K562 (cell line): ENCODE results near the gene LNPEP. TPM values are rescaled to one million over a fixed set of nuclear protein-coding genes. Genes with fewer than 3 reads are reported as not detected.

Source experiments
- ATAC-seq: fragments of 200-7000 bp; cut with Tn5 transposase; 3 replicates; pipeline ENCODE4 v1.9.1; 2020; ENCODE audit warnings: moderate library complexity
- BruUV-seq: library from RNA; stranded (reverse); fragments of 400-500 nt; replicated peaks from 2 replicates; lab custom pipeline; 2021; lab: Mats Ljungman, UMichigan
- CTCF ChIA-PET: fragments of 300-600 bp; formaldehyde crosslinking; extraction: SDS; loops from one replicate; lab custom pipeline; 2021; ENCODE audit warnings: low intra/inter-chr PET ratio; lab: Yijun Ruan, JAX
- POLR2A ChIA-PET: fragments of 300-600, 350-650 bp; sonication (Branson Sonifier 250); formaldehyde crosslinking; extraction: SDS; loops from one replicate; lab custom pipeline; 2021; ENCODE audit warnings: antibody characterized with exemption, inconsistent platforms; lab: Yijun Ruan, JAX
- DNase-seq, 4 experiments: peaks; one replicate each; pipeline versions ENCODE4 v3.0.0 to v3.0.0-alpha.2; 2011 to 2018; ENCODE audit warnings: low spot score in 3 of 4, mixed read lengths in 3 of 4; ENCODE audit errors: extremely low read depth in 1 of 4
- FAIRE-seq: peaks from 2 replicates; lab custom pipeline; 2011; peaks lifted over from hg19 to GRCh38; lab: Jason Lieb, UNC
- H2AFZ ChIP-seq: 2 replicates; pipeline ENCODE4 v1.6.0; 2011; ENCODE audit warnings: low read depth, low read length, control low read depth, inconsistent platforms
- H3K27ac ChIP-seq: fragments of 200-600 bp; 3 replicates; pipeline ENCODE4 v1.8.0; 2011; ENCODE audit warnings: low read depth, mild to moderate bottlenecking, control low read depth, inconsistent platforms, low read length, moderate library complexity, mixed read lengths; ENCODE audit errors: extremely low read depth
- H3K27me3 ChIP-seq, 2 experiments: fragments of 300-600 bp in 1 of 2; 2 replicates in 1 of 2; 3 replicates in 1 of 2; pipeline versions ENCODE4 v1.6.0 to v1.8.0; 2011; ENCODE audit warnings: inconsistent platforms in 2 of 2, low read length in 2 of 2, mild to moderate bottlenecking in 1 of 2, mixed read lengths in 1 of 2, moderate library complexity in 1 of 2; ENCODE audit not compliant: control insufficient read depth in 2 of 2, insufficient read depth in 2 of 2
- H3K36me3 ChIP-seq: fragments of 300-600 bp; 3 replicates; pipeline ENCODE4 v1.8.0; 2011; ENCODE audit warnings: mild to moderate bottlenecking, low read length, inconsistent platforms; ENCODE audit not compliant: control insufficient read depth, insufficient read depth
- H3K4me1 ChIP-seq, 2 experiments: fragments of 200-600 bp in 1 of 2; replicated peaks in 1 of 2; 2 replicates in 1 of 2; 3 replicates in 1 of 2; pipeline versions ENCODE4 v1.5.1 to v1.8.0; 2011; ENCODE audit warnings: inconsistent platforms in 2 of 2, low read length in 2 of 2, mild to moderate bottlenecking in 1 of 2, mixed read lengths in 1 of 2, moderate library complexity in 1 of 2; ENCODE audit not compliant: control insufficient read depth in 2 of 2, insufficient read depth in 2 of 2
- H3K4me2 ChIP-seq: 2 replicates; pipeline ENCODE4 v1.6.1; 2011; ENCODE audit warnings: low read length, control low read depth, inconsistent platforms, mixed read lengths; ENCODE audit not compliant: insufficient read depth
- H3K4me3 ChIP-seq: fragments of 200-600 bp; sonication (generic), shearing (Covaris generic); 2 replicates; pipeline ENCODE4 v1.5.1; 2016; ENCODE audit warnings: control low read depth, inconsistent platforms
- H3K79me2 ChIP-seq: fragments of 200-600 bp; 3 replicates; pipeline ENCODE4 v1.8.0; 2011; ENCODE audit warnings: low read length, inconsistent platforms; ENCODE audit not compliant: control insufficient read depth, insufficient read depth
- H3K9ac ChIP-seq, 2 experiments: 2 replicates each; pipeline versions ENCODE4 v1.6.0 to v1.6.1; 2011; ENCODE audit warnings: low read depth in 2 of 2, low read length in 2 of 2, control low read depth in 1 of 2, inconsistent platforms in 1 of 2, mild to moderate bottlenecking in 1 of 2, mixed read lengths in 1 of 2; ENCODE audit not compliant: insufficient read depth in 1 of 2
- H3K9me1 ChIP-seq: one replicate; pipeline ENCODE4 v1.6.0; 2011; ENCODE audit warnings: inconsistent platforms, mild to moderate bottlenecking, low read length, moderate library complexity; ENCODE audit not compliant: control insufficient read depth, insufficient read depth
- H3K9me3 ChIP-seq: replicated peaks from 2 replicates; pipeline ENCODE4 v1.5.1; 2011; ENCODE audit warnings: low read depth, low read length, inconsistent platforms; ENCODE audit not compliant: control insufficient read depth, insufficient read depth
- H4K20me1 ChIP-seq: replicated peaks from 2 replicates; pipeline ENCODE4 v1.6.1; 2011; ENCODE audit warnings: low read length, inconsistent platforms, mixed read lengths; ENCODE audit not compliant: control insufficient read depth, insufficient read depth
- MBD2 ChIP-seq: sonication (generic); IDR thresholded peaks from 2 replicates; pipeline ENCODE4 v1.6.1; 2016; ENCODE audit warnings: low read depth, borderline replicate concordance
- TBL1XR1 ChIP-seq, 2 experiments: IDR thresholded peaks; 2 replicates each; pipeline ENCODE4 v1.6.1; 2012; ENCODE audit warnings: improper control_type of control experiment in 2 of 2, low read length in 2 of 2, mild to moderate bottlenecking in 1 of 2
- ZBTB17 ChIP-seq: fragments of 450-650 bp; formaldehyde crosslinking; IDR thresholded peaks from 2 replicates; pipeline ENCODE4 v1.4.0; 2020; ENCODE audit warnings: mild to moderate bottlenecking
- ZNF408 ChIP-seq: fragments of 250-450 bp; sonication (Bioruptor Pico); IDR thresholded peaks from 2 replicates; pipeline ENCODE4 v1.4.0; 2020; ENCODE audit warnings: low read depth, mild to moderate bottlenecking, moderate library complexity
- ZZZ3 ChIP-seq: fragments of 450-650 bp; IDR thresholded peaks from 2 replicates; pipeline ENCODE4 v1.6.1; 2016; ENCODE audit warnings: antibody characterized with exemption, mild to moderate bottlenecking, moderate library complexity
- WGBS: fragments of 100-300 bp; shearing (Covaris generic); methylation state at CpG from one replicate; pipeline ENCODE4 v1.1.6; 2016; ENCODE audit warnings: low coverage, mixed read lengths; ENCODE audit not compliant: insufficient coverage; ENCODE audit errors: missing lambda C conversion rate; 5-methylcytosine and 5-hydroxymethylcytosine counted together
- in situ Hi-C: fragments of 300-500 bp; cut with MboI; formaldehyde crosslinking; loops from 4 replicates; pipeline ENCODE4 v1.15.0; 2018; ENCODE audit warnings: inconsistent platforms, mixed read lengths
- intact Hi-C: fragments of 100-400 bp; cut with micrococcal nuclease; formaldehyde crosslinking; loops from 2 replicates; pipeline ENCODE4 v1.14.2; 2022
- polyA plus RNA-seq, 8 experiments: library from polyadenylated mRNA; depleted of rRNA in 4 of 8; stranded (reverse) in 5 of 8; unstranded in 3 of 8; fragments of >200 nt; fragmentation: Nextera tagmentation in 2 of 8; fragmentation: Illumina TruSeq in 1 of 8; extraction: Ambion mirVana in 2 of 8; extraction: Trizol in 1 of 8; gene quantifications; 2 replicates each; pipeline versions ENCODE4 v1.2.1 to v1.2.3, GENCODE V29; 2011 to 2014; ENCODE audit warnings: inconsistent platforms in 1 of 8, missing spikeins in 1 of 8
- total RNA-seq, 7 experiments: library from RNA; depleted of rRNA in 6 of 7; stranded (reverse); fragments of >200 nt in 6 of 7; fragmentation: Illumina TruSeq in 2 of 7; extraction: Trizol in 2 of 7; gene quantifications; 2 replicates each; pipeline versions ENCODE4 v1.2.1 to v1.2.3, GENCODE V29; 2011 to 2021; ENCODE audit warnings: low replicate concordance in 1 of 7
- TF ChIP-seq, protein P1 (sequence below): sonication (generic); formaldehyde crosslinking; IDR thresholded peaks from 2 replicates; pipeline ENCODE4 v1.8.0; 2022; ENCODE audit warnings: mild to moderate bottlenecking, missing genetic modification reagents
- TF ChIP-seq, protein P2 (sequence below): sonication (generic); formaldehyde crosslinking; IDR thresholded peaks from 2 replicates; pipeline ENCODE4 v1.8.1; 2023; ENCODE audit warnings: mild to moderate bottlenecking, missing genetic modification reagents

The LNPEP gene
- total and polyA plus RNA-seq, 9 of the 15 experiments (the other 6 are each of a cell fraction or from before 2014, with no cell fraction given), result 2.6 to 27.9 (median 11.2) TPM

DNA sequence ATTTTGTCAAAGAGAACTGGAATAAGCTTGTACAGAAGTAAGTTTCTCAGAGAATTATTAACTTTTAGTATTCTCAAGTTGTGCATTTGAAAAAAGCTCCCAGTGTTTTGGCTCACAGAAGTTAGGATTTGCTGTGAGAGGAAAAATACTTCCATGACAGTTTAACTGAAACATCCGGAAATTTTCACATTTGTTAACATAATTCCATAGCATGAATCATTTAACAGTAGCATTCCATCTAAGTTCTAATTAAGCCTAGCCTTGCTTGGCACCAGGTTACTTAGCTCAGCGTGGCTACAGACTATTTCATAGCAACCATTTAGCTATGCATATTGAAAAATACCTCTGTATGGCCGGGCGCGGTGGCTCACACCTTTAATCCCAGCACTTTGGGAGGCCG lies 90.8 kb downstream of the LNPEP start:
- no peak overlapping the region for H3K27ac ChIP-seq
- intact Hi-C loops, result no loop called here
- TF ChIP-seq ZZZ3 (no peak), TBL1XR1 (IDR thresholded peaks at IDR 0.05; ENCODE audit: low read length in 2 of 2) (no peak), ZNF408 (CRISPR knock-in tag) (no peak)

DNA sequence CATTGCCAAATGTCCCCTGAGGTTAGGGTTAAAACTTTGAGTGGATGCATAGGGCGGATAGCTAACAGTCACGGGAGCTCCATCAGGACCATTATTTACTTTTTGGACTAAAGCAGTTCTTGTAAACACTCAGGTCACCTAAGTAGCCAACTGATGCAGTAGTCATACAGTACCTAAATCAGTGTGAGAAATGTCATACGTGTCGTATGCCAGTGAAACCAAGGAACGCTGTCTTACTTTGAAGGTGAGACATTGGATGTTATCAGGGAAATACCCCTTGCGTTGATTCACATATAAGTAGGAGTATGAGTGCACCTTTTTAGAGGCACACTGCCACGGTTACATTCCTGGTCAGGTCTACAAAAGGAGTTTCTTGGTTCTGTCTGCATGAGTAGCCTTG lies 101.9 kb downstream of the LNPEP start:
- H3K36me3 ChIP-seq, result no peaks in the 10 kb centered on the region
- TF ChIP-seq, protein P1, sequence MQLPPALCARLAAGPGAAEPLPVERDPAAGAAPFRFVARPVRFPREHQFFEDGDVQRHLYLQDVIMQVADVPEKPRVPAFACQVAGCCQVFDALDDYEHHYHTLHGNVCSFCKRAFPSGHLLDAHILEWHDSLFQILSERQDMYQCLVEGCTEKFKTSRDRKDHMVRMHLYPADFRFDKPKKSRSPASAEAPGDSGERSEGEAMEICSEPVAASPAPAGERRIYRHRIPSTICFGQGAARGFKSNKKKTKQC (CRISPR knock-in tag), result no peak
- TF ChIP-seq, protein P2, sequence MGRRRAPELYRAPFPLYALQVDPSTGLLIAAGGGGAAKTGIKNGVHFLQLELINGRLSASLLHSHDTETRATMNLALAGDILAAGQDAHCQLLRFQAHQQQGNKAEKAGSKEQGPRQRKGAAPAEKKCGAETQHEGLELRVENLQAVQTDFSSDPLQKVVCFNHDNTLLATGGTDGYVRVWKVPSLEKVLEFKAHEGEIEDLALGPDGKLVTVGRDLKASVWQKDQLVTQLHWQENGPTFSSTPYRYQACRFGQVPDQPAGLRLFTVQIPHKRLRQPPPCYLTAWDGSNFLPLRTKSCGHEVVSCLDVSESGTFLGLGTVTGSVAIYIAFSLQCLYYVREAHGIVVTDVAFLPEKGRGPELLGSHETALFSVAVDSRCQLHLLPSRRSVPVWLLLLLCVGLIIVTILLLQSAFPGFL (CRISPR knock-in tag), result no peak
- no peak for TF ChIP-seq ZZZ3
- no peak for TF ChIP-seq MBD2
- no peak for TF ChIP-seq ZBTB17 (CRISPR knock-in tag)
- in situ Hi-C loops (no loop called here), intact Hi-C loops (no loop called here)
- no peak overlapping the region for H3K4me2 ChIP-seq
- H3K27ac ChIP-seq, result no peak overlapping the region
- no peak for ATAC-seq
- H4K20me1 ChIP-seq, result no peaks in the 10 kb centered on the region
- no peak for DNase-seq
- H3K79me2 ChIP-seq, result no peaks in the 10 kb centered on the region
- CTCF ChIA-PET, result no interaction called here
- H3K27me3 ChIP-seq, result no peaks in the 10 kb centered on the region
- H3K9me1 ChIP-seq, result no peaks in the 10 kb centered on the region
- 62% methylated on average over 7 of the region's 7 CpGs for WGBS
- POLR2A ChIA-PET, result no interaction called here
- no peak overlapping the region for H2AFZ ChIP-seq
- H3K4me1 ChIP-seq, result no peaks in the 10 kb centered on the region; a peak in 2 of 5 replicates
- H3K9ac ChIP-seq, result no peak overlapping the region
- no TSS peak for BruUV-seq
- FAIRE-seq, result no peak
- no peak overlapping the region for H3K4me3 ChIP-seq
- no peaks in the 10 kb centered on the region for H3K9me3 ChIP-seq

More for the DNA sequence above, 90.8 kb downstream of the LNPEP start:
- FAIRE-seq (no peak), DNase-seq (no peak), ATAC-seq (no peak)
- Histone ChIP-seq H4K20me1 (no peaks in the 10 kb centered on the region), H3K27me3 (no peaks in the 10 kb centered on the region), H3K4me3 (no peak overlapping the region), H3K9me3 (no peaks in the 10 kb centered on the region), H3K9me1 (no peaks in the 10 kb centered on the region), H2AFZ (no peak overlapping the region), H3K36me3 (peaks cover 68% of the 10 kb centered on the region), H3K9ac (no peak overlapping the region), H3K4me2 (no peak overlapping the region), H3K4me1 (no peaks in the 10 kb centered on the region), H3K79me2 (no peaks in the 10 kb centered on the region)
- no TSS peak for BruUV-seq
- in situ Hi-C loops, result no loop called here
- CTCF ChIA-PET, result no interaction called here
- WGBS, result 93% methylated on average over 6 of the region's 6 CpGs
- POLR2A ChIA-PET, result no interaction called here
